Neuronal stem cell (in vitro differentiated cells): ENCODE results near the gene HPF1.

Experiments used
- DNase-seq: peaks from one replicate; pipeline ENCODE4 v3.0.0-alpha.2; 2013; ENCODE audit warnings: low spot score
- H2AFZ ChIP-seq: one replicate; pipeline ENCODE4 v1.6.1; 2013; ENCODE audit warnings: mild to moderate bottlenecking, low read length, inconsistent platforms
- H2AK5ac ChIP-seq: 2 replicates; pipeline ENCODE4 v1.6.1; 2013; ENCODE audit warnings: low read depth, mild to moderate bottlenecking, inconsistent platforms, low read length, moderate library complexity, mixed read lengths
- H2BK120ac ChIP-seq: 2 replicates; pipeline ENCODE4 v1.6.1; 2013; ENCODE audit warnings: low read depth, mild to moderate bottlenecking, inconsistent platforms, low read length, moderate library complexity, mixed read lengths
- H2BK12ac ChIP-seq: one replicate; pipeline ENCODE4 v1.6.1; 2013; ENCODE audit warnings: low read length, inconsistent platforms
- H2BK15ac ChIP-seq: 2 replicates; pipeline ENCODE4 v1.6.1; 2013; ENCODE audit warnings: mild to moderate bottlenecking, low read length, inconsistent platforms, mixed read lengths
- H2BK5ac ChIP-seq: one replicate; pipeline ENCODE4 v1.6.1; 2013; ENCODE audit warnings: inconsistent platforms, mild to moderate bottlenecking, low read length, moderate library complexity
- H3K14ac ChIP-seq: one replicate; pipeline ENCODE4 v1.6.1; 2013; ENCODE audit warnings: low read length, inconsistent platforms
- H3K18ac ChIP-seq: 2 replicates; pipeline ENCODE4 v1.6.1; 2013; ENCODE audit warnings: low read length, inconsistent platforms
- H3K23ac ChIP-seq: 2 replicates; pipeline ENCODE4 v1.6.1; 2013; ENCODE audit warnings: low read depth, mild to moderate bottlenecking, mixed read lengths, low read length, inconsistent platforms; ENCODE audit not compliant: poor library complexity
- H3K27ac ChIP-seq: replicated peaks from 3 replicates; pipeline ENCODE4 v1.5.1; 2013; ENCODE audit warnings: low read length, inconsistent platforms
- H3K27me3 ChIP-seq, 3 experiments: 2 replicates each; pipeline ENCODE4 v1.6.1; 2013; ENCODE audit warnings: low read length in 3 of 3, mild to moderate bottlenecking in 2 of 3, inconsistent platforms in 1 of 3, low read depth in 1 of 3, mixed read lengths in 1 of 3, moderate library complexity in 1 of 3; ENCODE audit not compliant: control insufficient read depth in 3 of 3, insufficient read depth in 3 of 3
- H3K36me3 ChIP-seq, 2 donors: replicated peaks in 1 of 2; 2 replicates each; pipeline ENCODE4 v1.6.1; 2013; ENCODE audit warnings: low read length in 2 of 2; ENCODE audit not compliant: control insufficient read depth in 2 of 2, insufficient read depth in 2 of 2
- H3K4ac ChIP-seq: 2 replicates; pipeline ENCODE4 v1.6.1; 2013; ENCODE audit warnings: inconsistent platforms, mild to moderate bottlenecking, low read length, moderate library complexity
- H3K4me1 ChIP-seq, 2 donors: 1 replicate in 1 of 2; 2 replicates in 1 of 2; pipeline ENCODE4 v1.6.1; 2013; ENCODE audit warnings: low read length in 2 of 2, low read depth in 1 of 2; ENCODE audit not compliant: control insufficient read depth in 2 of 2, insufficient read depth in 1 of 2
- H3K4me2 ChIP-seq: one replicate; pipeline ENCODE4 v1.6.1; 2013; ENCODE audit warnings: mild to moderate bottlenecking, low read length, inconsistent platforms; ENCODE audit not compliant: insufficient read depth, poor library complexity, severe bottlenecking
- H3K4me3 ChIP-seq, 2 donors: 2 replicates each; pipeline ENCODE4 v1.5.1; 2013; ENCODE audit warnings: low read length in 2 of 2, mild to moderate bottlenecking in 2 of 2, inconsistent platforms in 1 of 2, moderate library complexity in 1 of 2
- H3K79me1 ChIP-seq: one replicate; pipeline ENCODE4 v1.6.1; 2013; ENCODE audit warnings: low read depth, mild to moderate bottlenecking, inconsistent platforms, low read length, moderate library complexity
- H3K9ac ChIP-seq: one replicate; pipeline ENCODE4 v1.6.1; 2013; ENCODE audit warnings: mild to moderate bottlenecking, low read depth, low read length, inconsistent platforms; ENCODE audit not compliant: poor library complexity
- H3K9me3 ChIP-seq, 2 donors: replicated peaks in 1 of 2; 2 replicates each; pipeline versions ENCODE3 to v1.6.1; 2013; ENCODE audit warnings: low read length in 2 of 2, mild to moderate bottlenecking in 2 of 2, inconsistent platforms in 1 of 2, low read depth in 1 of 2, mixed read lengths in 1 of 2, moderate library complexity in 1 of 2; ENCODE audit not compliant: control insufficient read depth in 2 of 2, insufficient read depth in 1 of 2
- H4K8ac ChIP-seq: one replicate; pipeline ENCODE4 v1.6.1; 2013; ENCODE audit warnings: low read depth, mild to moderate bottlenecking, inconsistent platforms, low read length, moderate library complexity
- H4K91ac ChIP-seq: one replicate; pipeline ENCODE4 v1.6.1; 2013; ENCODE audit warnings: low read length, low read depth, mild to moderate bottlenecking, inconsistent platforms; ENCODE audit not compliant: poor library complexity
- whole genome bisulfite sequencing, 2 donors: extraction: QIAGEN DNeasy Blood & Tissue Kit; methylation state at CpG; one replicate each; pipeline ENCODE4 v1.1.7; 2013; ENCODE audit warnings: missing lambda C conversion rate in 2 of 2, mixed read lengths in 1 of 2; ENCODE audit not compliant: insufficient read length in 2 of 2, insufficient replicate concordance in 1 of 2; ENCODE audit errors: extremely low coverage in 2 of 2; 5-methylcytosine and 5-hydroxymethylcytosine counted together

The HPF1 gene

DNA sequence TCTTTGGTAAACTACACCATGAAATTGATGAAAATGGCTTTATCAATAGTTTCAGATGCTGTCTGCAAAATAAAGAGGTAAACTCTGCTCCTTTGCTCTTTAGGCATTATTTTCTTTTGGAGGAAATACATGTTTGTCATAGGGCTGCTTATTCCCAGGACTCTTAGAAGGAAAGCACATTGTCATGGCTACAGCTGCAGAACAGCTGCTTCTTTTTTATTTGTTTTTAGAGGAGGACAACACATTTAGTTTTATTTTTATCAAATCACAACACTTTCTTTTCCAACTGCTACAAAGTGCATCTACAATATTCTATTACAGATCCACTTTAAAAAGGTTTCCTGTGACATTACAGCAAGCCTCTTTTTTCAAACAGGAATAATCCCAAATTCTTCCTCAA is 12.7 kb upstream of the HPF1 start:
- no peak overlapping the region for H3K27ac ChIP-seq

DNA sequence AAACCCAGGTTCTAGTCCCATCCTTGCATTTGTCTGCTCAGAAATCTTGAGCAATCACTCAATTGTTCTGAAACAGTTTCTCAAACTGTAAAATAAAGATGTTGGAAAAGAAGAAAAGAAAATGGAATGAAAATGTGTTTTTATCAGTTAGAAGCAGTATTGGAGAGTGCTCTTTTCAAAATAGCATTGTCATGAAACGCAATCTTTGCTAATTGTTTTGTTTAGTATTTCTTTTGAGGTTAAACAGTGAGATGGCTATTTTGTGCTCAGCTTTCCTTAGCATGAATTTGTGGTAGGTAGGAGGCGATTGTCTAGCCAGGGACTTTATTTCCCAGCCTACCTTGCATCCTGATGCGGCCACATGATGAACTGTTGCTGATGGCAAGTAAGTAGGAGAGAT is 10.6 kb upstream of the HPF1 start:
- Histone ChIP-seq H4K8ac (no peak overlapping the region), H3K79me1 (no peaks in the 10 kb centered on the region), H3K4me3 (no peak overlapping the region), H2BK120ac (no peak overlapping the region), H3K9ac (no peak overlapping the region), H3K36me3 (no peaks in the 10 kb centered on the region), H3K9me3 (no peaks in the 10 kb centered on the region), H3K27me3 (peaks cover 0 to 5% (median 0%) of the 10 kb centered on the region in 3 experiments), H2AFZ (no peak overlapping the region), H3K4ac (no peak overlapping the region), H2BK5ac (no peak overlapping the region), H2AK5ac (no peak overlapping the region), H2BK12ac (no peak overlapping the region), H3K4me2 (no peak overlapping the region), H3K23ac (no peak overlapping the region), H2BK15ac (no peak overlapping the region), H4K91ac (no peak overlapping the region), H3K27ac (no peak overlapping the region), H3K18ac (no peak overlapping the region), H3K14ac (no peak overlapping the region), H3K4me1 (no peaks in the 10 kb centered on the region)
- DNase-seq: no peak
- WGBS, 2 donors: no CpG with 5 or more reads among the region's 3 CpGs

More for the DNA sequence above, 12.7 kb upstream of the HPF1 start:
- Histone ChIP-seq H3K27me3 (peaks cover 0 to 5% (median 0%) of the 10 kb centered on the region in 3 experiments), H3K4me3 (no peak overlapping the region), H4K8ac (no peak overlapping the region), H3K23ac (no peak overlapping the region), H3K14ac (no peak overlapping the region), H3K36me3 (no peaks in the 10 kb centered on the region), H3K4ac (no peak overlapping the region), H3K9me3 (no peaks in the 10 kb centered on the region), H2AK5ac (no peak overlapping the region), H3K79me1 (no peaks in the 10 kb centered on the region), H3K4me1 (no peaks in the 10 kb centered on the region), H2BK5ac (no peak overlapping the region), H2BK12ac (no peak overlapping the region), H3K18ac (no peak overlapping the region), H3K4me2 (no peak overlapping the region), H4K91ac (no peak overlapping the region), H3K9ac (no peak overlapping the region), H2BK120ac (no peak overlapping the region), H2AFZ (no peak overlapping the region), H2BK15ac (no peak overlapping the region)
- no peak for DNase-seq

DNA sequence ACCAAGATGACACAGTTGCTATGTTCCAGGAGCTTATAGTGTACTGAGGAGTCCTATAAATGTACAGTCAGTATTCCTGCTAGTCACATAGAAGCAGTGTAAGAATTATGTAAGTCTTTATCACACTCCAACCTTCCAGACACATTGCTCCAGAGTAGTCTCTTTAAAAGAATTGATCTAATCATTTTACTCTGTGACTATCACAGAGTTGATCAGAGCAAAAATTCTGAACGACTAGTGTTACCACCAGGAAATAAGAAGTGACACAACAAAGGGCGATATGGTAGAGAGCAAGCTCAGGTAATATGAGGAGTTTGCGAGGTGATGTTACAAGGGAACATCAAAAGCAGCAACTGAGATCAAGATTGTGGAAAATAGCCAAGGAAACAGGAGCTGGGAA is 9.0 kb upstream of the HPF1 start:
- no peak overlapping the region for H3K4me2 ChIP-seq
- H4K91ac ChIP-seq: no peak overlapping the region
- no peak overlapping the region for H3K23ac ChIP-seq
- H3K9ac ChIP-seq: no peak overlapping the region
- H3K79me1 ChIP-seq: peaks cover under 1% of the 10 kb centered on the region
- no peak overlapping the region for H3K18ac ChIP-seq
- no peak overlapping the region for H2BK15ac ChIP-seq
- H4K8ac ChIP-seq: no peak overlapping the region
- no peak overlapping the region for H3K27ac ChIP-seq
- no peak overlapping the region for H2AK5ac ChIP-seq
- no peak overlapping the region for H2BK120ac ChIP-seq
- no peak overlapping the region for H3K4ac ChIP-seq
- no peak overlapping the region for H3K14ac ChIP-seq
- DNase-seq: no peak
- no peaks in the 10 kb centered on the region for H3K36me3 ChIP-seq
- no peak overlapping the region for H2BK12ac ChIP-seq
- WGBS, 2 donors: no CpG with 5 or more reads among the region's 3 CpGs
- no peaks in the 10 kb centered on the region for H3K9me3 ChIP-seq
- H2BK5ac ChIP-seq: no peak overlapping the region
- H3K4me3 ChIP-seq: no peak overlapping the region
- peaks cover 0 to 5% (median 0%) of the 10 kb centered on the region in 3 experiments for H3K27me3 ChIP-seq
- H2AFZ ChIP-seq: no peak overlapping the region
- H3K4me1 ChIP-seq: no peaks in the 10 kb centered on the region

DNA sequence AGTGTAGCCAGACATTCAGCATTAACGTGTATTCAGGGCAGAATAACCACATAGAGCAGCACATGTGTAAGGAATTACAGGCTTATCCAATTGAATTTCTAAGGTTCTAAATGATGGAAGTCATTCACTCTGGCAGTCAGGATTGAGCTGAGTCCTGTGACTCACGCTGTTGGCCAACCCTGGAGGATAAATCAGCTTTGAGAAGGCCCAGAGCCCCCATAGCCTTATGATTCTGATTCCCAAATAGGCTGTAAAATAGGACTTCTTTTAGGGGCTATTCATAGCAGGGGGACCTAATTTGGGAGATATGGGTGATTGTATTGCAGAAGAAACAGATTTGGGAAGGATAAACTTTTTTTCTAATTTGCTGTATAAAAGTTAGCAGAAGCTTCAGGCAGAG is 8.1 kb upstream of the HPF1 start:
- Histone ChIP-seq H4K91ac (no peak overlapping the region), H2AFZ (no peak overlapping the region), H3K9me3 (no peaks in the 10 kb centered on the region), H3K18ac (no peak overlapping the region), H3K4me2 (no peak overlapping the region), H3K14ac (no peak overlapping the region), H3K4me3 (no peak overlapping the region), H3K4me1 (no peaks in the 10 kb centered on the region), H2BK12ac (no peak overlapping the region), H3K23ac (no peak overlapping the region), H3K9ac (no peak overlapping the region), H2BK120ac (no peak overlapping the region), H3K27me3 (peaks cover 0 to 5% (median 0%) of the 10 kb centered on the region in 3 experiments), H2BK5ac (no peak overlapping the region), H3K79me1 (peaks cover 2% of the 10 kb centered on the region), H2AK5ac (no peak overlapping the region), H3K4ac (no peak overlapping the region), H3K27ac (no peak overlapping the region), H4K8ac (no peak overlapping the region), H2BK15ac (no peak overlapping the region), H3K36me3 (no peaks in the 10 kb centered on the region)
- no peak for DNase-seq
- WGBS, 2 donors: no CpG with 5 or more reads among the region's 2 CpGs
